NOMO-1 (cell line): ENCODE data around the gene FBF1.
"Not testable (repeated sequence)": the region's sequence is repeated elsewhere in the genome, so short reads cannot be mapped to it uniquely, and the experiment has no call there.

Source experiments
- DNase-seq, 2 experiments: peaks; one replicate each; lab custom pipeline; 2025; ENCODE audit not compliant: unreplicated experiment in 2 of 2; lab: John Stamatoyannopoulos, UW

The FBF1 gene, protein sequence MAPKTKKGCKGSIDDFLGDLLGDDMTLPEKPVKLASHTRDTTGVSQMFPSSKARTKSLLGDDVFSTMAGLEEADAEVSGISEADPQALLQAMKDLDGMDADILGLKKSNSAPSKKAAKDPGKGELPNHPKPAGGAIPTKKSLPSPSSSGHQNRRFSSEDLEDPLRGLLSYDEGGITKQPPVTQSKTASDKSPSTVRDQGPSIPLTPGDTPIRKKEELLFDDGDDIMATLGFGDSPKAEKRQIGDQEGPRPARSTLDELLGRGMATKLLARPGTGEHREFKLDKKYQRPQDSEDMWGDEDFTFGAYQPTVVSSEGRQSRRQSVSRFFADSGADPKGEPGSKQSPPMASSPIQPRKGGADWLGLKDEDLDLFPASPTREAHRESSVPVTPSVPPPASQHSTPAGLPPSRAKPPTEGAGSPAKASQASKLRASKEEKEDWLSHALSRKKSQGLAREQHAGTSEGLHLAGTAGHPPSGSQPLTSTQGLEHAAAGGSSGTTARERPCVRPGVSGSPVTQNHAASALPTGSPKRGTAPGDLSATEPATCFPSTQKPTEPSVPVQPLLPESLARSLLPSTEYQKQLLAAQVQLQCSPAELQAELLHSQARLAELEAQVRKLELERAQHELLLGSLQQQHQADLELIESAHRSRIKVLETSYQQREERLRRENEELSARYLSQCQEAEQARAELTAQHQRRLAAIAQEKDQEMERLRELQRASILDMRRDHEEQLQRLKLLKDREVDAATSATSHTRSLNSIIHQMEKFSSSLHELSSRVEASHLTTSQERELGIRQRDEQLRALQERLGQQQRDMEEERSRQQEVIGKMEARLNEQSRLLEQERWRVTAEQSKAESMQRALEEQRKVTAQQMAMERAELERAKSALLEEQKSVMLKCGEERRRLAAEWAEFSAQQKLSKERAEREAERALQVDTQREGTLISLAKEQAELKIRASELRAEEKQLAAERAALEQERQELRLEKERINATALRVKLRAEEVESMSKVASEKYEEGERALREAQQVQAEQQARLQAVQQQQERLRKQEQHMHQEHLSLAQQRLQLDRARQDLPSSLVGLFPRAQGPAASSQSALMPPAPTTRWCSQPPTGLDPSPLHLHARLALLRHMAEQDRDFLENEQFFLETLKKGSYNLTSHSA

DNA sequence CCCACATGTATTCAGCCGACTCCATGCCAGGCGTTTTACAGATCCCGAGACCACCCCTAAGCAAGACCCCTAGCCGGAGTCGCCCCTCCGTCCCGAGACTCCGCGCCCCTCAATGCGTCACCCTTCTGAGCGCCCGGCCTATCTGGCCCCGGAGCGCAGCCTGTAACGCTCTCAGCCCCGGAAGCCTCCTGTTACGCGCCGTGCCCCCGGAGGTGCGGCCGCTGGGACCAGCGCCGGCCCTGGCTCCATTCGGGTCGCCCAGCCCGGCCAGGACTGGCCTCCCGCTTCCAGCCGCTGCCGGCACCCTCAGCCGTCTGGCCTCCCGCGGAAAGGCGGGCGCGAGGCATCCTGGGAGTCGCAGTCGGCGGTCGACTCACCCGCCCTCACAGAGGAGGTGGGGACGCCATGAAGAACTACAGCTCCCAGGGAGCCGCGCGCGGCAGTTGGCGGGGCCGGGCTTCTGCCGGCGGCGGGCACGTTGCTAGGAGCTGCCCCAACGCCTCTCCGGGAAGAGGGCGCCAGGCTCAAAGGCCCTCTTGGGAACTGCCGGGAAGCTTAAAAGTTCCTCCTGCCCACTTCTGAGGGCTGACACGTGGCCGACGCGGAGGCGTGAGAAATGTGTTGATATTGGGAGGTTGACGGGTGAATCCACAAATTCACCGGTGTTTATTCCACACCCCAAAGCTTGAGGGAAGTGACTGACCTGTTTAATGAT is at the start of gene FBF1:
TSS of gene FBF1 (minus strand) at position 316 of the 715 bp plus-strand sequence. CDS start 2,893 bp downstream, outside the sequence.
- DNase-seq: peak; percentile 88 to 95

DNA sequence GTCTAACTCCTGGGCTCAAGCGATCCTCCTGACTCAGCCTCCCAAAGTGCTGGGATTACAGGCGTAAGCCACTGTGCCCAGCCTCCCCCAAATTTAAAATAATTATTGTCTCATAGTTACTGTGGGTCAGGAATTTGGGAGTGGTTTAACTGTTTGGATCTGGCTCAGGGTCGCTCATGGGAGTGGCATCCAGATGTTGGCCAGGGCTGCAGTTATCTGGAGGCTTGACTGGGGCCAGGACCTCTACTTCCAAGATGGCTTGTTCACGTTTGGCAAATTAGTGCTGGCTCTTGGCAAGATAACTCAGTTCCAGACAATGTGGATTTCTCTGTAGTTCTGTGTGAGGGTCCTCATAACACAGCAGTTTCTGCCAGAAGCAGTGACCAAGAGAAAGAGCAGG is 46.2 kb upstream of the FBF1 start:
- no peak for DNase-seq

DNA sequence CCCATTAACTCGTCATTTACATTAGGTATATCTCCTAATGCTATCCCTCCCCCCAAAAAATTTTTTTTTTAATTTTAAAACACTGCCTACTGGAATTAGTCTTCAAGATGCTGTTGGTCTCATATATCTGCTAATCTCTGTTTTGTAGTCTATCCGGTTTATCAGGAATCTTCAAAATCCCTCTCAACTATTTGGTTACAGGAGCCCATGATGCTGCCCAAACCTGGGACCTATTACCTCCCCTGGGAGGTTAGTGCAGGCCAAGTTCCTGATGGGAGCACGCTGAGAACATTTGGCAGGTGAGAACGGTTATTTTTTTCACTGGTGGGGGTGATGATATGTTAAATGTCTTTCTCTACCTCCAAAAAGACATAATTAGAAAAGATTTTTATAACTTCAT is 45.1 kb upstream of the FBF1 start:
- DNase-seq: no peak

DNA sequence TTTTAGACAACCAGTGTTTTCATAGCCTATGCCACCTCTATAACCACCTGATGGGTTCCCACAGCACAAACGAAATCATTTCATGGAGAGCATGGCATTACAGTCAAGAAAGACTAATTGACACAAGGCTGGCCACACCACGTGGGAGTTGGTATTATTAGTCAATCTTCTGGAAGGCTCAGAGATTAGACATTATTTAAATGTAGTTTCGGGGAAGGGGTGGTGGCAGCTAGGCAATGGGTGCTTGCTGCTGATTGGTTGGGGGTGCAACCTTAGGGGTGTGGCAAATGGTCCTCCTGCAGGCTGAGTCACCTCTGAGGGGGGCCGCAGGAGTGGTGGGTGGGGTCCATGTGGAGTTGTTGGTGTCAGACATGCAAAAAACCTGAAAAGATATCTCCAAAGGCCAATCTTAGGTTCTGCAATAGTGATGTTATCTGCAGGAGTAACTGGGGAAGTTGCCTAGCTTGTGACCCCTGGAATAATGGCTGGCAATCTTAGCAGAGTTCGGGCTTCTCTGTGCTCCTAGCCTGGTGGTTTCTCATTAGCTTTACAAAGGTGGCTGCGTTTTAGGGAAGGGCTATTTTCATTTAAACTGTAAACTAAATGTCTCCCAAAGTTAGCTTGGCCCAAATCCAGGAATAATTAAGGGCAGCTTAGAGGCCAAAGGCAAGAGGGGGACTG is 42.8 kb upstream of the FBF1 start:
- DNase-seq: peak; percentile 73 to 74

DNA sequence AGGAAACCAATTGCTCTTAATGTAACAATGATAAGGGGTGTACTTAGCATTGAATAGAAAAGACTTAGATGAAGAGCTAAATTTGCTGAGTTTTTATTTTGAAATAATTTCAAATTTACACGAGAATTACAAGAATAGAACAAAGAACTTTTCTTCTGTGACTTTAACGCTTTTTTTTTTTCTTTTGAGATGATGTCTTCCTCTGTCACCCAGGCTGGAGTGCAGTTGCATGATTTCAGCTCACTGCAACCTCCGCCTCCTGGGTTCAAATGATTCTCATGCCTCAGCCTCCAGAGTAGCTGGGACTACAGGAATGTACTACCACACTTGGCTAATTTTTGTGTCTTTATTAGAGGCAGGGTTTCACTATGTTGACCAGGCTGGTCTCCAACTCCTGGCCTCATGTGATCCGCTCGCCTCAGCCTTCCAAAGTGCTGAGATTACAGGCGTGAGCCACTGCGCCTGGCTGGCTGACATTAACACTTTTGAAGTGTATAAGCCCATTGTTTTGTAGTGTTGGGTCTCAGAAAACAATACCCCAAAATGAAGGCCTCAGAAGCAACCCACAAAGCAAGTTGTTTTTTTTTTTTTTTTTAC is 40.3 kb upstream of the FBF1 start:
- no peak for DNase-seq

DNA sequence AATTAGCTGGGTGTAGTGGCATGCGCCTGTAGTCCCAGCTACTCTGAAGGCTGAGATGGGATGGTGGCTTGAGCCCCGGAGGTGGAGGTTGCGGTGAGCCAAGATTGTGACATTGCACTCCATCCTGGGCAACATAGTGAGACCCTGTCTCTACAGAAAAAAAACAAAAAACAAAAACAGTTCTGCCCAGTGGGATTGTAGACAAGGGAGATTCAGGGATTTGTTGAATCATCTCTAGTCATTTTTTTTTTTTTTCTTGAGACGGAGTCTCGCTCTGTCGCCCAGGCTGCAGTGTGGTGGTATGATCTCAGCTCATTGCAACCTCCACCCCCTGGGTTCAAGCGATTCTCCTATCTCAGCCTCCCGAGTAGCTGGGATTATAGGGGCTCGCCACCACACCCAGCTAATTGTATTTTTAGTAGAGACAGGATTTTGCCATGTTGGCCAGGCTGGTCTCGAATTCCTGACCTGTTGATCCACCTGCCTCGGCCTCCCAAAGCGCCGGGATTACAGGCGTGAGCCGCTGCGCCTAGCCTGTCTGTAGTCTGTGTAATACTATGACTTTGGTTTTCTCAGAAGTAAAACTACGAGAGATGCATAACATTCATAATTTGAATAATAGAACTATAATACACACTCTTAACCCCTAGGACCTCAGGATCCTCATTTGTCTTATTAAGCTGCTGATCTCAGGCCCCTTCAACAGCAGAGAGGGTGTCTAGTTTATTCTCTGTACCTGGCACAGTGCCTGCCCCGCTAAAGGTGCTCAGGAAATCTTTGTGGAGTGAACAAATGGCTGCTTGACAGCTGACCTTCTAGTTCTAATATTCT is 39.6 kb upstream of the FBF1 start:
- peak in 1 of 2 experiments; percentile 17 for DNase-seq

DNA sequence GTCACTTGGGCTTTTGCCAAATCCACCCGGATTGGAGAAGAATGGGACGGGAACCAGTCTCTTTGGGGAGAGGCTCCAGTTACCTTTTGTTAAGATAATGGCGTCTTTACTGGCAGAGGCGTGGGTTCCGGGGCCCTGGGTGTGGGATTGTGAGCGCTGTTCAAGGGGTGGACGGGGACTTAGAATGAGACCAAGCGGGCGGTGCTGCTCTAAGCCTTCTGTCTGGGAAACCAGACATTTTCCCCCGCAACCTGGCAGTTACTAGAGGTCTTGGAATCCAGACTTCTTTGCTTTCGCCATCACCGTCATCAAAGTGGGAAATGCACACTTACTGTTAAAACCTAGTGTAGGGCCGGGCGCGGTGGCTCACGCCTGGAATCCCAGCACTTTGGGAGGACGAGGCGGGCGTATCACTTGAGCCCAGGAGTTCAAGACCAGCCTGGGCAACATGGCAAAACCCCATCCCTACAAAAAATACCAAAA is 38.9 kb upstream of the FBF1 start:
- DNase-seq: peak in 1 of 2 experiments; percentile 54

DNA sequence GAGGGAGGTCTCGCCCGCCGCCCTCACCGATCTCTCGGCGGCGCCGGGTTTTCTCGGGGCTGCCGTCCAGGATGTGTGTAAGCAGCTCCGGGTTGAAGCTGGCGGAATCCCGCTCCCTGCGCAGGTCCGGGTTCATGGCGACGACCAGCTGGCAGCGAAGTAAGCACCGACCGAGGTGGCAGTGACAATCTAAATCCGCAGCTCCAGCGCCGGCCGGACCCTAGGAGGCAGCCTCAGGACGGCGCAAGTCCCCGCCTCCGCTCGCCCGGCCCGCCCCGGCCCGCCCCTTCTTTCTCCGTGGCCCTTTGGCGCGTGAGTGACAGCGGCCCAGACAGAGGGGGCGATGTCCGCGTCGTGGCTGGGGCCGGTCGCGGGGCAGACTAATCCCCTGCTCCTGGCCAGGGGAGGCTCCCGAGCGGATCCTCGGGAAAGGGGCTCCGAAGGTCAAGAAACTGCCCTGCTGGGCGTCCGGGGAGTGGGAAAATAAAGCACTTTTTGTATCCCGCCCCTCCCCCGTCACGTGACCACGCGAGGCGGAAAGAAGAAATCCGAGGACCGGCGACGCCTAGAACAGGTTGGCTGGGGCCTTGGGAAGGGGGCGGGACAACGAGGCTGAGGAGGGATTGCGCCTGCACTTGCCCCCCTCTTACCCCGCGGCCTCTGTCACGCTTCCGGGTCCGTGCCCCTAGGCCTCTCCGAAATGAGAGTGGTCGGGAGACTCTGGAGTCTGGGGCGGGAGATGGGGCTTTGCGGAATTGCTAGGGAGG is 38.3 kb upstream of the FBF1 start, which contains the start of the genes ACOX1 and TEN1:
TSS of gene ACOX1 (minus strand) at position 229 of the 767 bp plus-strand sequence. CDS start at position 136, 93 bp downstream.
TSS of gene TEN1 (plus strand) at position 303 of the 767 bp plus-strand sequence. CDS start 6,953 bp downstream, outside the sequence.
- DNase-seq: peak; percentile 95 to 98

DNA sequence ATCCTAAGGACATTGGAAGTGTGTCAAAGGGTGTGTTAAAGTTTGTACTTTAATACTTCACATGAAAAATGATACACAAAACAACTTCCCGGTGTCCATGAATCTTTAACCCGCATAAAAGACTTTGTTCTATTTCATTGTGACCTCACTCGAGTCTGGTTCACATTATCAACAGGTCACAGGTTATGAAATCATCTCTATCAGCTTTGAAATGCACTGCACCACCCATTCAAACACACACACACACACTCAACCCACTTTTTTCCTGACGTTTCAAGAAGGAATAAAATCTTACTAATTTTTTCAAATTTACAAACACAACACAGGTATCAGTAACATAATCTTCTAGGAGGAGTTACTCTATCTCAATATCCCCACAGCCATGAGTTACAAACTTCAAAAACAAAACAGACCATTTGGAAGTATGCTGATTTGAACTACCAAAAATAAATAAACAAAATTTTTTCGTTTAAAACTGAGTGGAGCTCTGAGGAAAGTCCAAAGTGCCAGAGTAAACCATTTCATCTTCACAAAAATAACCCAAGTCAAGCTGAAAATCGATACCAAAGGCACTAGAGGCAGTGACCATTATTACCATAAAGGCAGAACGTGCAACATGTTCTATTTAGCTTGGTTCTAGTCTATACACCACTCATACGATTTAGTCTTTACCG is 35.5 kb upstream of the FBF1 start:
- DNase-seq: no peak

DNA sequence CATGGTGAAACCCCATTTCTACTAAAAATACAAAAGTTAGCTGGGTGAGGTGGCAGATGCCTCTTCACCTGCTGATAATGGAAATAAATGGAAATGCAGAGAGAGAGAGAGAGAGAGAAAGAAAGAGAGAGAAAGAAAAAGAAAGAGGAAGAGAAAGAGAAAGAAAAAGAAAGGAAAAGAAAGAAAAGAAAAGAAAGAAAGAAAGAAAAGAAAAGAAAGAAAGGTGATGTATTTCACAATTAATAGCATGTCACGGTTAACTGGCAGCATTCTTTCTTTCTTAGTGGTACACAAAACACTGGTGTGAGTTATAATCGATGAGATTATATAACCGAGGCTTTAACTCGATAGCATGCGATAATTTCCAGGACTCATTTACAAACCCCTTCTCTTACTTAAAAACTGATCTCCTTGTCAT is 34.9 kb upstream of the FBF1 start:
- DNase-seq: no peak

DNA sequence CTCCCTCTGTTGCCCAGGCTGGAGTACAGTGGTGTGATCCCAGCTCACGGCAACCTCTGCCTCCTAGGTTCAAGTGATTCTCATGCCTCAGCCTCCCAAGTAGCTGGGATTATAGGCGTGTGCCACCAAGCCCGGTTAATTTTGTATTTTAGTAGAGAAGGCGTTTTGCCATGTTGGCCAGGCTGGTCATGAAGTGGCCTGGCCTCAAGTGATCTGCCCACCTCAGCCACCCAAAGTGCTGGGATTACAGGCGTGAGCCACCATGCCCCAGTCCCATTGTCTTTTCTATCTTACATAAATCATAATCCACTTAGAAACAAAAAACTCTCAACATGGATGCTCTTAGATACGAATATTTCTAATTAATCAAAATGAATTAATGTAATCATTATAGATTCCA is 34.3 kb upstream of the FBF1 start:
- not testable (repeated sequence) for DNase-seq

DNA sequence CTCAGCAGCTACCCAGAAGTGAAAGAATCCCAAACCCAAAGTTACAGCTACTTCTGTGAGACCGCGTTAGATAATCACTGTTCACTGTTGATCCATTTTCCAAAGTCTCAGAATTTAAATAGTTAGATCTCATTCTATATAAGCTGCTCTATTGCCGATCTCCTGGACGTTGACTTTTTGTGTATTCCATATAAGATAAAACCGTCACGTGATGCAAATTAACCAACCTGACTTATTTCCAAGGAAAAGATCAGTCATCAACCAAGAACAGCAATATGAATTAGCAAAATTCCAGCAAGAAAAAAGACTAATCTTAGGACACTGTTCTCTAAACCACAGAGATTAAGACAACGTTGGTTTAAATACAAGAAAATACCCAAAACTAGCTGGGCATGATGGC is 29.8 kb upstream of the FBF1 start:
- DNase-seq: no peak

DNA sequence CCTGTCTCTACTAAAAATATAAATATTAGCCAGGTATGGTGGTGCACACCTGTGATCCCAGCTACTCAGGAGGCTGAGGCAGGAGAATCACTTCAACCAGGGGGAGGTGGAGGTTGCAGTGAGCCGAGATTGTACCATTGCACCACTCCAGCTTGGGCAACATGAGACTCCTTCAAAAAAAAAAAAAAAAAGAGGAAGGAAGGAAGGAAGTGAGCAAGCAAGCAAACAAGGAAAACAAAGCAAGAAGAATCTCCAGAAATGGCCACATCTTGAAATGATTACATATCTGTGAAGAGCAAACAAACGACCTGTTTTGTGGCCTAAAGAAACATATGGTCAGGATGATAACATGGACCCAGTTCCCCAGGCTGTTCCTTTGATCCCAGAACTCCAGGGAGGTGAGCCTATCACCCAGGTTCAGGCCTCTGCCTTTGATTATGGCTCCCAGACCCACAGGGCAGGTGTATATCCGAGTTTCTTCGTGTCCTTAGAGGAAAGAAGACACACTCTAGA is 29.2 kb upstream of the FBF1 start:
- peak in 1 of 2 experiments; percentile 34 for DNase-seq

DNA sequence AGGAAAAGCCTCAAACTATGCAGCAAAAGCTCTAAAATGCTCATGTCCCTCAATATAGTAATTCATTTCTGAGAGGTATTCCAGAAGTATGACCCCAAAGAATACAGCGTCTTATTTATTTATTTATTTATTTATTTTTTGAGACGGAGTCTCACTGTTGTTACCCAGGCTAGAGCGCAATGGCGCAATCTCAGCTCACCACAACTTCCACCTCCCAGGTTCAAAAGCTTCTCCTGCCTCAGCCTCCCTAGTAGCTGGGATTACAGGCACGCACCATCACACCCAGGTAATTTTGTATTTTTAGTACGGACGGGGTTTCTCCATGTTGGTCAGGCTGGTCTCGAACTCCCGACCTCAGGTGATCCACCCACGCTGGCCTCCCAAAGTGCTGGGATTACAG is 28.2 kb upstream of the FBF1 start:
- not testable (repeated sequence) for DNase-seq

DNA sequence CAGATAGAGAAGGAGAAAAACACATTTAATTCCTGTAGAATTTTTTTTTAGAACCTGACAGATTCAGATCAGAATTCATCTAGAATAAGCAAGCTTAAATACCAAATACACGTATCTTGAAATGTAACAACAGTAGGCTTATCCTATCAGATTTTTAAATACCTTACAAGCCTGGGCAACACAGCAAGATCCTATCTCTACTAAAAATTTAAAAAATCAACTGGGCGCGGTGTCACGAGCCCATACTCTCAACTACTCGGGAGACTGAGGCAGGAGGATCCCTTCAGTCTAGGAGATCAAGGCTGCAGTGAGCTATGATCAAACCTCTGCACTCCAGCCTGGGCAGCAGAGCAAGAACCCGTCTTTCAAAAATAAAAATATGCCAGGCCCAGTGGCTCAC is 24.6 kb upstream of the FBF1 start:
- no peak for DNase-seq

DNA sequence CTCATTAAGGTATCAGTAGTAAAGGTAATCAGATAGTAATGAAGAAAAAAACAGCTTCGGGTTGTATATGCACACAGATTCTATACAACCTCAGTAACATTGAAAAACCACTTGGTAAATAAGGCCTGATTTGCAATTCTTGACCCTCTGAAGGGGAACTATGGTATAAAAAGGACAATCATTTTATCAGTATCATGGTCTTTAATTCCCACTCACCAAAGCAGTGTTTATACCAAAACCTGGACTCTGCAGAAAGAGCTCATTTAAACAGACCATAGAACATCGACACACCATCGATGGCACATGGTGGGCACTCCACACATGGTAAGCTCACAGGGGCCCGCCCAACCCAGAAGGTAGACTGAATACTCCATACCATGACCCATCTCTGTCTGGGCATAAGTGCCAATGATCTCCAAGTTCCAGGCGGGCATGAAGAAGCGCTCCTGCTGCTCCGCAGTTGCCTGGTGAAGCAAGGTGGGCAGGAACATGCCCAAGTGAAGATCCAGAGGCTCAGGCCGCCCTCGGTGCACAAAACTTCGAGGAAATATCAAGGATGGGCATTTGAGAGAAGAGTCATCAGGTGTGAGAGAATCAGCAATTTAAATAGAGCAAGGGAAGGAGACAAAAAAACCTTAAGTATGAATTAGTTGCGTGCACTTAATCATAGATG is 19.1 kb upstream of the FBF1 start:
- DNase-seq: no peak
